HEK293T (cell line): ENCODE measurements around the gene MAP2K3.

Experiments used
- ARNT ChIP-seq: fragments of 450-650 bp; IDR thresholded peaks from 2 replicates; pipeline ENCODE4 v1.6.1; 2017; ENCODE audit warnings: mild to moderate bottlenecking
- BHLHE40 ChIP-seq: fragments of 450-650 bp; IDR thresholded peaks from 2 replicates; pipeline ENCODE4 v1.6.1; 2016; ENCODE audit warnings: mild to moderate bottlenecking, moderate library complexity, borderline replicate concordance
- ELF4 ChIP-seq: fragments of 450-650 bp; IDR thresholded peaks from 2 replicates; pipeline ENCODE4 v1.6.1; 2017; ENCODE audit warnings: antibody characterized with exemption
- FOXA1 ChIP-seq: fragments of 450-650 bp; IDR thresholded peaks from 2 replicates; pipeline ENCODE4 v1.6.1; 2016; ENCODE audit warnings: mild to moderate bottlenecking
- FOXK2 ChIP-seq: fragments of 450-650 bp; IDR thresholded peaks from 2 replicates; pipeline ENCODE4 v1.6.1; 2016; ENCODE audit warnings: mild to moderate bottlenecking
- FOXM1 ChIP-seq: fragments of 450-650 bp; IDR thresholded peaks from 2 replicates; pipeline ENCODE4 v1.6.1; 2017; ENCODE audit warnings: mild to moderate bottlenecking, borderline replicate concordance
- L3MBTL2 ChIP-seq: fragments of 450-650 bp; conservative IDR thresholded peaks from 2 replicates; pipeline ENCODE4 v1.6.1; 2016; ENCODE audit warnings: mild to moderate bottlenecking
- LEF1 ChIP-seq: fragments of 450-650 bp; IDR thresholded peaks from 2 replicates; pipeline ENCODE4 v1.6.1; 2017; ENCODE audit warnings: mild to moderate bottlenecking, borderline replicate concordance
- NFRKB ChIP-seq: fragments of 450-650 bp; IDR thresholded peaks from 2 replicates; pipeline ENCODE4 v1.6.1; 2016; ENCODE audit warnings: mild to moderate bottlenecking, moderate library complexity
- SP1 ChIP-seq: fragments of 450-650 bp; IDR thresholded peaks from 2 replicates; pipeline ENCODE4 v1.6.1; 2017
- SUZ12 ChIP-seq: fragments of 450-650 bp; IDR thresholded peaks from 2 replicates; pipeline ENCODE4 v1.6.1; 2016; ENCODE audit warnings: mild to moderate bottlenecking
- TARDBP ChIP-seq: fragments of 450-650 bp; IDR thresholded peaks from 2 replicates; pipeline ENCODE4 v1.6.1; 2016
- ZNF384 ChIP-seq: fragments of 450-650 bp; IDR thresholded peaks from 2 replicates; pipeline ENCODE4 v1.6.1; 2016
- TF ChIP-seq, protein P1 (sequence below): fragments of 450-650 bp; IDR thresholded peaks from 2 replicates; pipeline ENCODE4 v1.6.1; 2016

DNA sequence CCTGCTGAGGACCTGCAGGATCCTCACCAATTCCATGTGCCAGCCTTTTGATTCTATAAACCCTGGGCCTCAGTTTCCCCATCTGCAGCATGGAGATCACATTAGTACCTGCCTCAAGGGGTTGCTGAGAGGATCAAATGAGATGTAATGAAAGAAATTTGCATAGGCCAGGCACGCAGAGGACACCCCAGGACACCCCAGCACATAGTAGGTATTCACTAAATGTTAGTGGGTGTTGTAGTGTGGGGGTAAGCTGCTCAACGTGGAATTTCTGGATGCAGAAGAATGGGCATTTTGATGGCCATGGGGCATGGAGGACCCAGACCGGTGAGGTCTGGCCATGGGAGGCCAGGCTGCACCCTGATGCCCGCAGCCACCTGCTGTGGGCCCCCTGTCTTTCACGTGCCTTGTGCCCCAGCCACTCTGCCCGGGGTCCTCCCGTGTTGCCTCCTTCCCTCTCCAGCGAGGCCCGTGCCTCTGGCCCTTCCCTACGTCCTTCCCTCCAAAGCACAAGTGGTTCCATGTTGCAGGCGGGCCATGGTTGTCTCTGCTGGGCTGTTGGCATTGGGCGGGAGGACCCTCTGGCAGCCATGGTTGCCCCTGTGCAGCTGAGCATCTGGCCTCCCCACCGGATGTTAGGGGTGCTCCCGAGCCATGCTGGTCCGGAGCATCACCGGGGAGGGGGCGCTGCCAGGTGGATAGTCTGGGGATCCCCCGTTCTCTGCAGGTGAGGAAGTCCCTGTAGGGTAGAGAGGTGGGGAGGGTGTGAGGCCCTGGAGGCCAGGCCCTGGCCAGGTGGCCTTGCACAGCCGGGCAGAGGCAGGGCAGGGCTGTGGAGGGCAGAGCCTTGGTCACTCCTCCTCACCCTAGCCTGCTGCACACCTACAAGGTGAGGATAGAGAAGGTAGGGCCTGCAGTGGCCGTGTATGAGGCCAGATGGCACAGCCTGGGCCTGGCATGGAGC, 8.6 kb downstream of the MAP2K3 start:
- TF ChIP-seq LEF1 (no peak), SP1 (no peak), ARNT (no peak), FOXA1 (no peak), L3MBTL2 (no peak), BHLHE40 (no peak), NFRKB (no peak), TARDBP (no peak), SUZ12 (no peak), FOXM1 (no peak), ELF4 (no peak), FOXK2 (no peak), ZNF384 (no peak)
- TF ChIP-seq, protein P1, sequence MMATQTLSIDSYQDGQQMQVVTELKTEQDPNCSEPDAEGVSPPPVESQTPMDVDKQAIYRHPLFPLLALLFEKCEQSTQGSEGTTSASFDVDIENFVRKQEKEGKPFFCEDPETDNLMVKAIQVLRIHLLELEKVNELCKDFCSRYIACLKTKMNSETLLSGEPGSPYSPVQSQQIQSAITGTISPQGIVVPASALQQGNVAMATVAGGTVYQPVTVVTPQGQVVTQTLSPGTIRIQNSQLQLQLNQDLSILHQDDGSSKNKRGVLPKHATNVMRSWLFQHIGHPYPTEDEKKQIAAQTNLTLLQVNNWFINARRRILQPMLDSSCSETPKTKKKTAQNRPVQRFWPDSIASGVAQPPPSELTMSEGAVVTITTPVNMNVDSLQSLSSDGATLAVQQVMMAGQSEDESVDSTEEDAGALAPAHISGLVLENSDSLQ = no peak
